Stimulated activated CD8-positive, alpha-beta memory T cell treated with anti-CD3 and anti-CD28 coated beads, Interleukin-4, amount 100 ng/mL, for 1 hour (primary cell): ENCODE measurements around the gene TNKS2.
"Not testable (repeated sequence)": the region's sequence is repeated elsewhere in the genome, so short reads cannot be mapped to it uniquely, and the experiment has no call there.

Experiments
- DNase-seq, 2 donors: peaks; one replicate each; pipeline ENCODE4 v3.0.0-alpha.2; 2020; ENCODE audit warnings: low read depth in 2 of 2, low spot score in 1 of 2

Gene TNKS2

DNA sequence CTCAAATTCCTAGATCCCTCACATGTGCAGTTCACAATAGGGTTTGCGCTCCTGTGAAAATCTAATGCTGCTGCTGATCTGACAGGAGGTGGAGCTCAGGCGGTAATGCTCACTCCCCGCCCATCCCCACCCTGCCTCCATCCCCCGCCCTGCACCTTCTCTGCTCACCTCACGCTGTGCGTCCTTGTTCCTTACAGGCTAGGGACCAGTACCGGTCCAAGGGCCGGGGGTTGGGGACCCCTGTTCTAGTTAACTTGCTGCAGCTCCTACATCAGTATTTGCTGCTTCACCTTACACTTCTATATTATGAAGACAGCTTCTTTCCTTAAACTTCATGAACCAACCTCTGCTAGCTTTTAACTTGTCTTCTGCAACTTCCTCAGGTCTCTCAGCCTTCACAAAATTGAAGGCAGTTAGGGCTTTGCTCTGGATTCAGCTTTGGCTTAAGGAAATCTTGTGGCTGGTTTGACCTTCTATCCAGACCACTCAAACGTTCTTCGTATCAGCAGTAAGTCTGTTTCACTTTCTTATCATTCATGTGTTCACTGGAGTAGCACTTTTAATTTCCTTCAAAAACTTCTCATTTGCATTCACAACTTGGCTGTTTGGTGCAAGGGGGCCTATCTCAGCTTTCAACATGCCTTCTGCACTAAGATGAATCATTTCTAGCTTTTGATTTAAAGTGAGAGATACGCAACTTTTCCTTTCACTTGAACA lies 1.7 kb upstream of the TNKS2 start:
- peak in 1 of 2 donors; percentile 29 for DNase-seq

DNA sequence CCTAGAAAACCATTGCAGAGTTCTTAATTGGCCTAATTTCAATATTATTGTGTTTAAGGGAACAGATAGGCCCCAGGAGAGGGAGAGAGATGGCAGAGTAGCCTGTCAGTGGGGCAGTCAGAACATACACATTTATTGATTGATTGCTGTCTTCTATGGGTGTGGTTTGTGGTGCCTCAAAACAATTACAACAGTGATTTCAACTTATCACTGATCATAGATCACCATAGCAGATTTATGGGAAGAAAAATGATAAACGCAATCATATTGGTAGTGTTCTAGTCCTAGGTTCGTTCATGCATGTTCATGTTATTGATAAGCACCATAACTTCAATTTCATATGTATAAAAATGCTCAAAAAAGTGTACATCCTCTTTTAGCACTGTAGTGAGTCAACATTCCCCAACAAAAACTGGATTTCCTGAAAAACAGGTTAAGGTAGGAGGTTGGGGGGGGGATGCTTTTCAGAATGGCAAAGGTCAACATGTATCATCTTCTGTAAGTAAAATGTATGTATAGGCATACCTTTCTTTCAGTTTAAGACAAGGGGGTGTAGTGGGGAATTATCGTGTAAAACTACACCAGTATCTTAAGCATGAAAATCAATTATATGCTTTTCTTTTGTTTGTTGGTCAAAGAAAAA lies 1.1 kb upstream of the TNKS2 start:
- DNase-seq, result no peak

DNA sequence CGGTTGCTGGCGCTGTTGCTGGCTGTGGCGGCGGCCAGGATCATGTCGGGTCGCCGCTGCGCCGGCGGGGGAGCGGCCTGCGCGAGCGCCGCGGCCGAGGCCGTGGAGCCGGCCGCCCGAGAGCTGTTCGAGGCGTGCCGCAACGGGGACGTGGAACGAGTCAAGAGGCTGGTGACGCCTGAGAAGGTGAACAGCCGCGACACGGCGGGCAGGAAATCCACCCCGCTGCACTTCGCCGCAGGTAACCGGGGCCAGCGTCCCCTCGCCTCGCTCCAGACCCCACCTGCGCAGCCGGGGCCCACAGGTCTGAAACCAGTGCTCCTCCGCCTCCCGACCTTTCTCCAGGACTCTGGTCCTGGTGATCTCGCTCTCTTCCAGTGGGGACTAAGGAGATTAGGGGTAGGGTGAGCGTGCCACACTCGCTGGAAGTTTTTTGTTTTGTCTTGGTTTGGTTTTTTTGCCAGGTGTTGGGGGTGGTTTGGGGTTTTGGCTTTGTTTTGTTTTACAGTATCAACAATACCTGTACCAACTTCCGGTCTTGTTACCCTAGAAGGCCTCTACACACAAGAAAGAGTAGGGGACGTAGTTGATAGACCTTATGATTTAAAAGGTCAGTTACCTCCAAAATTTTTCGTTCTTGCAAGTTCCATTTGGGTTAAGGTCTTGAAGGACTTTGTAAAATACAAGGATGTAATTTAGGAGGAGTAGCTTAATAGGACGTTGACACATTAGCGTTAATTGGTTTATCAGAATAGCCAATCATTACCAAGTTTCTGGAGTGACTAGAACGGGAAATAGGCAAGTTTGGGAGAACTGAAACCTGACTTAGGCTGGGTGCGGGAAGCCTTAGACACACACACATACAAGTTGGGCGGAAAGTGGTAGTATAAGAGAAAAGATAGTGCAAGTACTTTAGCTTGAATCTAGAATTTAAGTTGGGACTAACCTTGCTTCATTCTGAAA lies 704 bp downstream of the TNKS2 start:
- peak in 1 of 2 donors; percentile 15 for DNase-seq

DNA sequence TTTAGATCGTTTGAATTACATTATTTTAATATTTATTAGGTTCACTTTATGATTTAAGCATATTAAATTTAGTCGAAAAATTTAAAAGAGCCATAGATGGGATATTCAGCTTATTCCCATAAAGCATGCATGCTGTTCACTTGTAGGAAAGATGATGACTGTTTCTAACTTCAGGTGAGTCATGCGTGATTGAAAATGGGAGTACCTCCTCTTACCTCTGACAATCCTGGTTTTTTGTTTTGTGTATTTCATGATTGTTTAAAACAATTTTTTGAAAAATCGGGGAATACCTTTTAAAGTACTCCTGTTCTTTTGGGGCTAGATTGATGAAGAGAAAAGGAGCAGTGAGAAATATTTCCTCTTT lies 1.4 kb downstream of the TNKS2 start:
- DNase-seq, result no peak

DNA sequence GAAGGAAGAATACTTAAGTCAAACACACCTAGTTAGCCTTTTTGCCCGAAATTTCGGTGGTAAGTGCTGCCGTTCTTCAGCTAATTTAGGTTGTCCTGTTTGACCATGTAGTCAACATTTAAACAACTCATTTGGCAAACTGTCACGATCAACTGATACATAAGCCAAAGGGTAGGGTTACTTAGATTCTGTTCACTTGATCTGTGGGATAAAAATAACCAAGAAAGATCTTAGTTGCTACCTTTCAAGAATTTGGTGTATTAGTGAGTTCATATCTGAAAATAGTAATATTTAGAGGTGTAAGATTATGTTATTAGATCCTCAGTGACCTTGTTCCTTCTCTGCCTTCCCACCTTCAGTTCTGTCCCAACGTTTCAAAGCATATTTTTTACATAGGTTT lies 2.0 kb downstream of the TNKS2 start:
- no peak for DNase-seq

- DNase-seq, result no peak
Measured at GRCh38 chr10:91800756-91801155, 2.5 kb downstream of the TNKS2 start.

DNA sequence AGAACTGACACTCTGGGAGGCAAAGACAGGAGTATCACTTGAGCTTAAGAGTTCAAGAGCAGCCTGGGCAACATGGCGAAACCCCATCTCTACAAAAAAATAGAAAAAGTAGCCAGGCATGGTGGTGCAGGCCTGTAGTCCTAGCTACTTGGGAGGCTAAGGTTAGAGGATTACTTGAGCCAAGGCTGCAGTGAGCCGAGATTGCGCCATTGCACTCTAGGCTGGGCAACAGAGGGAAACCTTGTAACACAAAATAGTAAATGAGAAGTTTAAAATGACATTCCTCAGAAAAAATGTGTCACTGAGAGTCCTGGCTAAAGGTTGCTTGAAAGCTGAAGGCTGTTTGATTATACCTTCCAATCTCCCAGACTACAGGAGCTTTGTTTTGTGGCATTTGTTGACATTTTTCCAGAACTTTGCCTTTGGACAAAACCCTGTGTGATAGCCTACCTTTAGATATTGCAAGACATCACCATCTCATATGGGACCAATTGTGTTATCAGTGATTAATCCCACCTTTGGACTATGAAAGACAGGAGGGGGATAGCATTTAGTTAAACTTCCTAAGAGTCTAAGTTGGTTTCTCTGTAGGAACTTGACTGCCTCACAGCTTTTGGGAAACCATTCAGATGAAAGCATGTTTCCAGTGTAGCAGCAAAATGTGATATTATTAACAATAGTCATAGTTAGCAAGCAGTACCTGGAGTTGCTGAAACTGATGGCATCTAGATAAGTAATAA lies 5.3 kb downstream of the TNKS2 start:
- DNase-seq, result no peak

- DNase-seq, result no peak
Measured at GRCh38 chr10:91804126-91804510, 5.9 kb downstream of the TNKS2 start.

DNA sequence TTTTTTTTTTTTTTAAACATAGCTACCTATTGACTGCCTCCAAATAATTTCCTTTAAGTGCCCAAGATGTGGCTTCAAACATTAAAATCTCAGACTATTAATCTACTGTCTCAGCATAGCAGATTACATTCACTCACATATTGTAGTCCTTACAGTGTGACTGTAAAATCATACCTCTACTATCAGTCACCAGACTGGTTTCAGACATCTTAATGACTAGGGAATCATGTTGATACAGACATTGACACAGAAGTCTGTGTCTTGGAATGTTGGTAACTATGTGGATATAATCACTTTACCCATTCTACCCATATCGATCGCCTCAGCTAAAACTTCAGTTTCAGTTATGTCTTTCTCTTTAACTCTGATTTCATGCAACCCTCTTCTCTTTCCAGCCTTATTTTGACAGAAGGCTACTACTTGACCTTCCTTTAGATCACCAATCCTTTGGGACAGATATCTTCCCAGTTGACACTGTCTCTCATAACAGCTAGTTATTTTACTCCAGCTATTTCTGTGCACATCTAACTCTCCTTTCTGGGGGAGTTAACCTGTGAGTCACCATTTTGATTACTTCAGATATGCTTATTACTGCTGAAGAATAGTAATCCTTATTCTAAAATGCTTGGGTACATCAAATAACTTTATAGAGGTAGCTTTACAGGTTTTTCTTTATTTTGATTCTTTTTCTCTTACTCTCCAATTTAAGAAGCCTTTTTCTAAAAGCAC lies 7.0 kb downstream of the TNKS2 start:
- DNase-seq, result no peak

DNA sequence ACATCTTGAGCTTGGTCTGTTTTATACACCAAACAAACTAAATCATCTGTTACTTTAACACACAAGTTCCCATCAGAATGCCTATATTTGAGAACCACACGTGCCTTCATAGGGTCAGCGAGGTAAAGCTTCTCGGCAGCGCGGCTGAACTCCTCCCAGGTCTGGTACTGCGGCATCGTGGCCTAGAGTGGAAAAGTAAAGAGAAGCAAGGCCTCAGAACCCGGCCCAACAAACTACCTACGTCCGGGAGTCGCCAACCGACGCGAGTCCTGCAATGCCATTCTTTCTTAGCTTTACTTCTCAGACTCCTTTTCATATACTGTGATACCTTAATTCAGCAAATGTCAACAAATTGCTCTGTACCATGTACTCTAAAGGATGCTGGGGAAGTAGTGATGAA lies 9.0 kb downstream of the TNKS2 start:
- DNase-seq, result not testable (repeated sequence)

DNA sequence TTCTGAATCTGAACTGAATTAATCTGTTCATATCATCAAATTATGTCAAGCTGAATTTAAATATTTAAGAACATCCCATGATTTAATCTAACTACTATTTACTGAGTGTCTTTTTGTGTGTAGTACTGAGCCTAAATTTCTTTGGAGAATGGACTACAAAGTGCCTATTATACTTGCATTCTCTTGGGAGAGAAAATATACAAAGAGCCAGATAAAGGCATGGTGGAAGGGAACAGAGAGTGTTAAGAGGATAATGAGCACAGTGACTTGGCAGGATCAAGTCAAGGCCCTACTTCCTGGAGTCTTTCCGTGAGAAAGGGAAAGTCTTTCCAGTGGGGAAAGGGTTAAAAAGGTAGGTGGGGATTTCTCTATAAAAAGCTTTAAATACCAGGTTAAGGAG lies 15.0 kb downstream of the TNKS2 start:
- DNase-seq, result no peak

GRCh38 chr10:91816981-91817380 lies 18.8 kb downstream of the TNKS2 start:
- DNase-seq, result no peak

DNA sequence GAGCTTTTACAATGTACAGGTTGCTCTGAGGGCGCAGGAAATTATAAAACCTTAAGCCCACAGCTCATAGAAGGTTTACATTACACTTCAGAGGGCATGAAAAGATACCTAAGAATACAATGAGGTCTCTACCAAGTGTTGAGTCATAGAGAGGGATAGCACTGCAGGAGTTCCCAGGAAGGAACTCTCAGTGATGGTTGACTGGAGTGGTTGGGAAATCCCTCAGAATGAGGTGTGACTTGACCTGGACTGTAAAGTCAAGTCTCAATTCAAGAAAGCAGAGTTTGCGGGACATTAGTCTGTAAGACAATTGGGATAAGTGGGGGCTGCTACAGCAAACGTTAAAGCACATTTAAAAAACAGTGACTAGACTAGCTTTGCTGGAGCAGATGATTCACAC lies 21.9 kb downstream of the TNKS2 start:
- no peak for DNase-seq

DNA sequence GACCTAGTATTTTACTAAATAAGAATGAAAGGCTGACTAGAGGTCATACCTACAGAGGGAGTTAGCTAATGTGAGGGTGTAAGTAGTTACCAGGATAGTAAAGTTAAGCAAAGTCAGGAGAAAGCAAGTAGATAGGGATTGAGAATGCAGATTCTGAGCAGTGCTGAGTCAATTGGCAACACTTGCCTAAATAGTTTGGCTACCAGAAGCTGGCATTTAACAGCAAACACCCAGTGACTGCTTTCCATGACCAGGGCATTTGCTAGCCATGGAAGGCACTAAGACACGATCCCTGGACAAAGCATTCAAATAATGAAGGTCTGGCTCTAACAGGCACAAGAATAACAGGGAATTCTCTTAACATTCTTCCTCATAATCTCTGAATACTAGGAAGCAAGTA lies 25.9 kb downstream of the TNKS2 start:
- no peak for DNase-seq

GRCh38 chr10:91829268-91829667 lies 31.0 kb downstream of the TNKS2 start:
- DNase-seq, result no peak

DNA sequence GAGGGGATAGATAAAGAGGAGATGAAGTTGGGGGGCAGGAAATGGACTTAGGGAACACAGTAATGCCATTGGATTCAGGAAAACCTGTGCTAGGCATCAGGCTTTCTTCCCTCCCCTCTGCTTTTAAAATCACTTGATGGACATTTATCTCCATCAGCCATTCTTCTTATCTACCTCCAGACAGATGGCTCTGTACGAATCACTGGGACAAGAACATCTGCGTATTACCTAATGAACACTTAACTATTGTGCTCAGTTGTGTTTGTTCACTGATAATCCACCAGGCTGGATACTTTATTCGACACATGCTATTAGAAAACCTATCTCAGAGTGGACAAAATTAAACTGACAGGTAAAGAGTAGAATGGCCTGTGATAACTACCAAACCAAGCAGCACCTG lies 40.0 kb downstream of the TNKS2 start:
- DNase-seq, result no peak

- DNase-seq, result no peak
Measured at GRCh38 chr10:91843083-91843482, 44.9 kb downstream of the TNKS2 start.

- no peak for DNase-seq
Measured at GRCh38 chr10:91856637-91857036, 58.4 kb downstream of the TNKS2 start.

DNA sequence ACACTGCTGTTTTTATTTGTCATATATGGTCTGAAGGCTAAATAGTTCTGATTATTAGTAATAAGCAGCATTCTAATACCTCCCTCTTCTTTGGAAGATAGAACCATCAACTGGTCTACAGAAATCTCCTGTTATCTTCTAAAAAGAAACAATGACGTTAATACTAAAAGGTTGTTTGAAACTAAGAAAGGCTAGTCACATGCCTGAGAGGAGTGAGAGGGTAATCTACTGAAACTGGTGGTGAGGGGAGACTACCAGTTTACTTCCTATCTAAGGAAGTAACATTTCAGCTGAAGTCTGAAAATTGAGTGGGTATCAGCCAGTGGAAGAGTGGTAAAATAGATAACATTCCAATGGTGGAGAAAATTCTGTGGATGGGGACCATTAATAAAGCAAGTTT lies 62.7 kb downstream of the TNKS2 start:
- DNase-seq, result no peak

DNA sequence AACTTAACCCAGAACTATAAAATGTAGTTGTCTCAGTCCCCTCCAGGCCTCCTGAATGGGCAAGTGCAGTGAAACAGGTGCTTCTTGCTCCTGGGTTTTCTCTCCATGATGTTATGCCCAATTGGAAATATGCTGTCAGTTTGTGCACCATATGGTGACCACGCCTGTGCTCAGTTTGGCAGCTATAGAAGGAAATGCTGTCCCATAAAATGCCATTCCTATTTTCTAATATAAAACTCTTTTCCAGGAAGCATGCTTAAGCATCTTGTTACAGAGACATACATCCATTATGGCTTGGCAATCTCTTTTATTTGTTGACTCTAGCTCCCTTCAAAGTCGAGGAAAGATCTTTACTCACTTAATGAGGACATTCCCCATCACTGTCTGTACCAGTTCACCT lies 65.9 kb downstream of the TNKS2 start:
- no peak for DNase-seq

- no peak for DNase-seq
Measured at GRCh38 chr10:91864744-91865143, 66.5 kb downstream of the TNKS2 start.
